GM19452 (cell line): ENCODE measurements around the gene TTYH3.

Source experiments
- ATAC-seq: cut with Tn5 transposase; IDR thresholded peaks from one replicate; pipeline ENCODE4 v1.9.1; 2021; ENCODE audit not compliant: unreplicated experiment

Gene TTYH3

GRCh38 chr7:2614631-2615330 is 17.0 kb upstream of the TTYH3 start:
- ATAC-seq: no peak

- no peak for ATAC-seq
Measured at GRCh38 chr7:2616387-2617324, 15.1 kb upstream of the TTYH3 start.

DNA sequence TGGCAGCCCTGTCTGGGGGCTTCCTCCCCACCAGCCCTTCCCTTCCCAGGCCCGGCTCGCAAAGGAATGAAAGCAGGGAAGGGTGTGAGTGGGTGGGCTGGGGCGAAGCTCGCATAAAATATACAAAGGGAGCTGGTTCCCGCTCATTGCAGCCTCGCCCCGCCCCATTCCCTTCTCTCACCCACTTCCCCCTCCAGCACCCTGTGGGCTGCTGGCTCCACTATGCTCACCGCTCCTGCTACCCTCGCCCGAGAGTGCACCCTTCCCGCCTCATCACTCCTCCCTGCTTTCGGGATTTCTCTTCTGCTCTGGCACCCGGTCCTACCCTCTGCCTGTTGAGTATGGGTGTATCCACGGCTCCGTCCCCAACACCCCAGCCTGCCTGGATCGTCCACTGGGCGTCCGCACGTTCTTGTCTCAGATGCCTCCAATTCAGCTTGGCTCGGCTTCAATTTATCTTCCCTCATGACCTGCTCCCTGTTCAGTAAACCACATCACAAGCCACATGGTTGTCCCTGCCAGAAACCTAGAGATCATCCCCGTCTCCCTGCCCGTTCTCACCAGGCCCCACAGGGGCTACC is 14.4 kb upstream of the TTYH3 start:
- ATAC-seq: no peak

DNA sequence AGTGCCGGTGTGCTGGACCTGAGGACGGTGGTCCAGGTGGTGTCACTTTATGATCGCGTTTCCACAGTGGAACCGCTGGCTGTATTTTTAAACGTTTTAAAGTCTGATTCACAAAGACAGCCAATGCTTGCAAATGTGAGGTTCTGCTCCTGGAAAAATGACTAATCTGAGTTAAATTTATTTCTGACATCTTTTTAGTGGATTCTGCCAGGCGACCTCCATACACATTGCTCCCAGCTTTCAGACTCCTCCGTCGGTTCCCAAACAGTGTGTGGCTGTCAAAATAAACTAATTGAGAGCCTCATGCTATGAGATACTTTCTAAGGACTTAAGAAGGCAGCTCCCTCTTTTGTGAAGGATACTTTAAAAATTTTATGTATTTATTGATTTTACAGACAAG is 12.7 kb upstream of the TTYH3 start:
- no peak for ATAC-seq

DNA sequence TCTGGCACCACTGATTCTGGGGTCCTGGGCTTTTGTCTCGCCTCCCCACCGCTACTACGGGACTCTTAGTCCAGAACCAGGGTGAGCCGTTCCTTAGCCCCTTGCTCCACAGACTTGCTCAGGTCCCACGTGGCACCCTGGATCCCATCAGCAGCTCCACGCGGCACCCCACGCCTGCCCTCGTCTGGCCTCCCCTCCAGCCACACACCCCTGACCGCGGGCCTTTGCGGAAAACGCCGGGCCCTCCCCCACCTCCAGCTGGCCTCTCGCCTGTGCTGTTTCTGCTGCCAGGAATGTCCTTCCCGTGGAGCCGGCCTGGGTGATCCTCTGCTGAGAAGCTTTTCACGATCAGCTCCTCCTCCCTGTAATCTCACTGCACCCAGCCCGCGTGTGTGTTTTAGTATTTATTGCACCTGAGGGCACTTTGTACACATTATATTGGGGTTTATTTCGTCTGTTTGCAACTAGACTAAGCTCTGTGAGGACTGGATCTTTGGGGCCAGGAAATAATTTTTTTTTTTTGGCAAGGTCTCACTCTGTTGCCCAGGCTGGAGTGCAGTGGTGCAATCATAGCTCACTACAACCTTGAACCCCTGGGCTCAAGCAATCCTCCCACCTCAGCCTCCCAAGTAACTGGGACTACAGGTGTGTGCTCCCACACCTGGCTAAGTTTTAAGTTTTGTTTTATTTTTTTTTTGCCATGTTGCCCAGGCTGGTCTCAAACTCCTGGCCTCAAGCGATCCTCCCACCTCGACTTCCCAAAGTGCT is 10.5 kb upstream of the TTYH3 start:
- no peak for ATAC-seq

DNA sequence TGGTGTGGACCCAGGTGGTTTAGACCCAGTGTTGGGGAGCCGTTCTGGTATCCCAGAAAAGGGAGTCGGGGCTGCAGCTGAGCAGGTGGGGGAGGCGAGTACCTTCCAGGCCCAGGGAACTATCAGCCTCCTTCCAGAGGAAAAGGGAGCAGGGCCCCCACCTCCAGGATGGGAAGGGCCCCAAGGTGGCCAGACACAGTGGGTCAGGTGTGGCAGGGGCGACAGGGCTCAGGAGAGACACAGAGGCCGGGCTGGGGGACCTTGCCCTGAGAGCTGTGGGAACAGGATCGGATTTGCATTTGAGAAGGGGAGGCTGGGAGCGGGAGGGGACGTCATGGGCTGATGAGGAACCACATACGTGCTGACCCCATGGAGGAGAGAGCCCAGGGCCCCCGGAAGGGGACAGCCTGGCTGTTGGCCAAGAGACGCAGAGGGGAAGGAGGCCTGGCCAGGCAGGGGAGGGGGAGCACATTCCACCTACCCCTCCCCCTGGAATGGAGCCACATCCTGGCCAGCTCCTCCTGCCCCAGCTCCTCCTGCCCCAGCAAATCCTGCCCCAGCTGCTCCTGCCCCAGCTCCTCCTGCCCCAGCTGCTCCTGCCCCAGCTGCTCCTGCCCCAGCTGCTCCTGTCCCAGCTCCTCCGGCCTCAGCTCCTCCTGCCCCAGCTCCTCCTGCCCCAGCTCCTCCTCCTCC is 9.7 kb upstream of the TTYH3 start:
- ATAC-seq: no peak

DNA sequence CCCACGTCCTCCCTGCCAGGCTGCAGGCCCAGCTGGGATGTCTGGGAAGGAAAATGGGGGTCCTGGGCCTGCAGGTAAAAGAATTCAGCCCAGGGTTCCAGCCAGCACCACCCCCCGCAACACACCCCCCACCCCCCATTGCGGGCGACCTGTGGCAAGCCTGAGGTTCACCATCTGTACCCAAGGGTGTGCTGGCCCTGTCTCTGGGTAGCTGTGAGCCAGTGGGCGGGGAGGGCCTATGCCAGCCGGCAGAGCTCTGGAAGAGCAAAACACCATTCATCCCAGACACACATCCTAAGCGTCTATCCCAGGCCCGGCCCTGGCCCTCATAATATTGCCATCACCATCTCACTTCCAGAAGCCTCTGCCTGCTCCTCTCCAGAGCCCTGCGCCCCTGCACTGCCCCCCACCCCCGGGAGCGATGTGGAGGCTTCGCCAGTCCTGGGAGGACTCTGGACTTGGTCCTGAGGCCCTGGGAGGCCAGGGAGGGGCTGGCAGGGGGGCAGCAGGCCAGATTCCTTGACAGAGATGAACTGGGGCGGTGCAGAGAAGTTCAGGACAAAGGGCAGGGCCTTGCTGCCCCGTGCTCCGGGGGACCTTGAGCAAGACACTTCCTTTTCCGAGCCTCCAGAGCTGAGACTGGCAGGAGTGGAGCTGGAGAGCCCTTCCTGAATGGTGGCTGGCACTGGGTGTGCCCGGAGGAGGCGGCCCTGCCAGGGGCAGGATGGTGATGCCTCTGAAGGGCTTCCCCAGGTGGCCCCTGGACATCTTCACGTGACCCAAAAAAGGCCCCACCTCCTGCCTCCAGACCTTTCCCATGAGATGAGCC is 8.7 kb upstream of the TTYH3 start:
- ATAC-seq: no peak

DNA sequence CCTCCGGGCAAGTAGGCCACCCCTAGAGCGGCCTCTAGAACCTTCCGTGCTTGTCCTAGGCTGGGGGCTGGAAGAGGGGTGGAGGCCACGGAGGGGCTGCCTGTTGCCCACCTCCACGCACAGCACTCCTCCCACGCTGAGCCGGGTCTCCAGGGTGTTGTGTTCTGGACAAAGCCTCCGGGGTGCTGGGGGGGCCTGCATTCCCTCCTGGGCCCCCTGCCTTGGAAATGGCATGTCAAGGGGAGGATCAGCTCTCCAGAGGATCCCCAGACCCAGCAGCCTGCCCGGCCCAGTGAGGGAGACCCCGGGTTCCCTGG is 8.1 kb upstream of the TTYH3 start:
- no peak for ATAC-seq

DNA sequence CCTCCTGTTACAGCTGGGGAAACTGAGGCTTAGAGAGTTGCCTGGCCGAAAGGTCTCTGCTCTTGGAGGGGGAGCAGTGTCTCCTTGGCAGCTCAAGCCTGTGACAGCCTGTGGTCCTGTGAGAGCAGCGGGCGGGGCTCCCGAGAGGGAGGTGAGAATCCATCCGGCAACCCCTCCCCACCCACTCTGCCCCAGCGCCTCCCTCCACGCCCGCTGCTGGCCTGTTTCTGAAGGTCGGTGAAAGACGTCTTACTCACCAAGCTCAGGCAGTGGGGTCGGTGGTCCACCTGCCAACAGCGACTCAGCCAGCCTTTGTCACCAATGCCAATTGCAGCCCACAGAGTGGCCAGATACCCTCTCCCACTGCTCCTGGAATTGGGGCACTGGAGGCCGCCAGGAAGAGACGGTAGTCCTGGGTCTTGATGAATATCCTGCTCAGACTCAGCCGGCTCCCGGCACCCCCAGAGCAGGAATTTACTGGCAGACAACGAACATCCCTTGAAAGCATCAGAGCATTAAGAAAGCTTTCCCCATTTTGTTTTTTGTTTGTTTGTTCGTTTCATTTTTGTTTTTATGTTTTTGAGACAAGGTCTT is 7.4 kb upstream of the TTYH3 start:
- no peak for ATAC-seq

- ATAC-seq: no peak
Measured at GRCh38 chr7:2626498-2627117, 5.2 kb upstream of the TTYH3 start.

DNA sequence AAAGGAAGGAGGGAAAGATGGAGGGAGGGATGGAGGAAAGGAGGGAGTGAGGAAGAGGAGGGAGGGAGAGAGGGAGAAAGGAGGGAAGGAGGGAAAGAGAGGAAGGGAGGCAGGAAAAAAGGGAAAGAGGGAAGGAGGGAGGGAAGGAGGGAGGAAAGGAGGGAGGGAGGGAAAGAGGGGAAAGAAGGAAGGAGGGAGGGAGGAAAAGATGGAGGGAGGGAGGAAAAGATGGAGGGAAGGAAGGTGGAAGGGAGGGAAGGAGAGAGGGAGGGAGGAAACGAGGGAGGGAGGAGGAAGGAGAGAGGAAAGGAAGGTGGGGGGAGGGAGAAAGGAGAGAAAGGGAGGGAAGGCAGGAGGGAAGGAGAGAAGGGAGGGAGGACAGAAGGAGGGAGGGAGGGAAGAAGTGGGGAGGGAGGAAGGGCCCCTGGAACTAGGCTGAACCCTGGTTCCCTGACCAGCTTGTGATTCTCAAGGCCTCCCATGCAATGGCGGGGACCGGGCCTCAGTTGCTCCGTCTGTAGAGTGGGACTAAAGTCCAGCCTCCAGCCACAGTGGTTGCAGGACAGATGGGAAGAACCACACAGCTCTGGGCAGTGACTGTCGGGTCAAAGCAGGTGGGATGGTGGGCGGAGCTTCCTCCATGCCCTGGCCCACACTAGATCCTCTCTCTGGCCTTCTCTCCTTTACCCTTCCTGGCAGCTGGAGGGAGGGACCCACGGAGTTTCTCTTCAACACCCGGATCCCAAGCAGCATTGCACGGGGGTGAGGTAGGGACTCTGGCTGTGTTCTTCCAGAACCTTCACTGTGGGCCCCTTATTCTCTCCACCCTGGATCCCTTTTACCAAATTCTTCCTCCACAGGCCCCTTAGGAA is 4.3 kb upstream of the TTYH3 start:
- no peak for ATAC-seq

- ATAC-seq: no peak
Measured at GRCh38 chr7:2628130-2628482, 3.7 kb upstream of the TTYH3 start.

DNA sequence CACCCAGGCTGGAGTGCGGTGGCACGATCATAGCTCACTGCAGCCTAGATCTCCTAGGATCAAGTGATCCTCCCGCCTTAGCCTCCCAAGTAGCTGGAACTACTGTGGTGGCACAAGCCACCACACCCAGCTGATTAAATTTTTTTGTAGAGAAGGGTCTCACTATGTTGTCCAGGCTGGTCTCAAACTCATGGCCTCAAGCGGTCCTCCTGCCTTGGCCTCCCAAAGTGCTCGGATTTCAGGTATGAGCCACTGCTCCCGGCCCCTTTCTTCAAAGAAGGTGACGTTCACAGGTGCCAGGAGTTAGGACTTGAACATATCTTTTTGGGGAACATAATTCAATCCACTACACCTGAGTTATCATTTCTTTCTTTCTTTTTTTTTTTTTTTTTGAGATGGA is 2.9 kb upstream of the TTYH3 start:
- ATAC-seq: no peak

GRCh38 chr7:2629746-2630681 is 1.8 kb upstream of the TTYH3 start:
- no peak for ATAC-seq

DNA sequence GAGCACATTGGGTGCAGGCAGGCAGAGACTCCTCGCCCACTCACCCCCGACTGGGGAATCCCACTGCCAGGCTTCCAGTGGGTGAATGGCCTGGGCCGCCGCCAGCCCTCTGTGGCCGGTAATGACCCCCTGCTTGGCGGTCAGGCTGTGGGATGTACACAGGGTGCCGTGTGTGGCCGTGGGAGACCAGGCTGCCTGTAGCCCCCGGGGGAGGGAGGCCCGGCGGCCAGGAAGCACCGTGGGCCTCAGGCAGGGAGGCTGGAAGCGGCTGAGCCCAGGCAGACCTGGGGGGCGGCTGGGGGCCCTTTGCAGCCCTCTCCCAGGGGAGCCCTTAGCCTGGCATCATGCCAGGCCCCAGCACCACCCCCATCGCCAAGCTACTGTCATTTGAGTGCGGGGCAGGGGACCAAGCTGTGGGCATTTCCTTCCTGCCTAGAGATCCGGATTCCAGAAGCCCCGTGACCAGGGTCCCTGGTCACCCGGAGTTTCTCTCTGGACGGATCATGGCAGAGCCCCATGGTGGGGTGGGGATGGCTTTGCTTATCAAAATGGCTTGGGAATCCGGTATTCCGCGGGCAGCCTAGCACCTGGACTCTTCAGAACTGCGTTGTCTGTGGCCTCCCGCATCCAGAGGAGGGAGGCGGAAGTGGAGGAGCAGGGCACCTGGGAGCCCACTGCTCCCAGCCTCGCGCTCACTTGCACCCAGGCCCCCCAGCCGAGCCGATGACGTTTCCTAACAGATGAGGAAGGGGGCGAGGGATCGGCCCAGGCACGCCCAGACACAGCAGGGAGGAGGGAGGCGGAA is 1.1 kb downstream of the TTYH3 start:
- ATAC-seq: no peak

GRCh38 chr7:2633538-2634266 is 1.9 kb downstream of the TTYH3 start:
- ATAC-seq: no peak
